H1 (cell line): Measurements from ENCODE around the gene SIX4. TPM values are rescaled to one million over a fixed set of nuclear protein-coding genes. Genes with fewer than 3 reads are reported as not detected.

Experiments
- CTCF ChIA-PET: fragments of 300-600 bp; sonication (Branson Sonifier 250); formaldehyde crosslinking; loops from one replicate; lab custom pipeline; 2021; ENCODE audit not compliant: partially characterized antibody; lab: Charles Lee
- POLR2A ChIA-PET: fragments of 300-600 bp; sonication (Branson Sonifier 250); formaldehyde crosslinking; loops from one replicate; lab custom pipeline; 2021; ENCODE audit warnings: inconsistent platforms; ENCODE audit not compliant: partially characterized antibody; lab: Charles Lee
- DNase-seq, 2 experiments: peaks; one replicate each; pipeline versions ENCODE4 v3.0.0 to v3.0.0-alpha.2; 2010 to 2022; ENCODE audit warnings: low spot score in 2 of 2, low read depth in 1 of 2, mixed read lengths in 1 of 2
- FAIRE-seq: peaks from 2 replicates; lab custom pipeline; 2011; peaks lifted over from hg19 to GRCh38; lab: Jason Lieb, UNC
- H2AFZ ChIP-seq: 2 replicates; pipeline ENCODE4 v1.8.1; 2012; ENCODE audit warnings: low read length, inconsistent platforms
- H2AK5ac ChIP-seq: 2 replicates; pipeline ENCODE4 v1.6.1; 2013; ENCODE audit warnings: low read depth, low read length
- H2BK120ac ChIP-seq: replicated peaks from 2 replicates; pipeline ENCODE3; 2013; ENCODE audit warnings: low read depth, low read length, inconsistent platforms
- H2BK12ac ChIP-seq: 2 replicates; pipeline ENCODE4 v1.6.1; 2013; ENCODE audit warnings: low read depth, low read length
- H2BK15ac ChIP-seq: 2 replicates; pipeline ENCODE4 v1.6.1; 2013; ENCODE audit warnings: low read length
- H2BK20ac ChIP-seq: 2 replicates; pipeline ENCODE4 v1.6.1; 2013; ENCODE audit warnings: low read length
- H2BK5ac ChIP-seq: 2 replicates; pipeline ENCODE4 v1.6.1; 2013; ENCODE audit warnings: low read depth, low read length
- H3K14ac ChIP-seq: 2 replicates; pipeline ENCODE4 v1.6.1; 2013; ENCODE audit warnings: inconsistent platforms; ENCODE audit not compliant: insufficient read length
- H3K18ac ChIP-seq: 2 replicates; pipeline ENCODE4 v1.6.1; 2013; ENCODE audit warnings: low read length; ENCODE audit errors: extremely low read depth
- H3K23ac ChIP-seq: 2 replicates; pipeline ENCODE4 v1.6.1; 2013; ENCODE audit warnings: inconsistent platforms; ENCODE audit not compliant: insufficient read length
- H3K23me2 ChIP-seq: 2 replicates; pipeline ENCODE4 v1.6.1; 2013; ENCODE audit warnings: low read depth, low read length
- H3K27ac ChIP-seq: 2 replicates; pipeline ENCODE4 v1.6.1; 2011; ENCODE audit warnings: low read depth, low read length, inconsistent platforms
- H3K27me3 ChIP-seq, 4 experiments: replicated peaks in 1 of 4; 1 replicate in 1 of 4; 2 replicates in 3 of 4; pipeline versions ENCODE4 v1.6.1 to v1.8.1; 2011 to 2013; ENCODE audit warnings: low read length in 3 of 4, mild to moderate bottlenecking in 3 of 4, inconsistent platforms in 2 of 4, mixed read lengths in 2 of 4, moderate library complexity in 1 of 4; ENCODE audit not compliant: control insufficient read depth in 3 of 4, insufficient read depth in 3 of 4; ENCODE audit errors: extremely low read depth in 1 of 4
- H3K36me3 ChIP-seq, 4 experiments: 2 replicates each; pipeline versions ENCODE4 v1.6.1 to v1.8.1; 2011 to 2013; ENCODE audit warnings: mild to moderate bottlenecking in 4 of 4, low read length in 3 of 4, moderate library complexity in 2 of 4, control low read depth in 1 of 4, inconsistent platforms in 1 of 4; ENCODE audit not compliant: insufficient read depth in 4 of 4, control insufficient read depth in 2 of 4
- H3K4ac ChIP-seq: replicated peaks from 2 replicates; pipeline ENCODE3; 2013; ENCODE audit warnings: low read length, low read depth, mixed read lengths, inconsistent platforms; ENCODE audit not compliant: insufficient read length
- H3K4me1 ChIP-seq, 4 experiments: replicated peaks in 1 of 4; 1 replicate in 1 of 4; 2 replicates in 3 of 4; pipeline versions ENCODE4 v1.6.1 to v1.8.1; 2011 to 2013; ENCODE audit warnings: low read length in 3 of 4, inconsistent platforms in 2 of 4, mixed read lengths in 1 of 4; ENCODE audit not compliant: insufficient read depth in 4 of 4, control insufficient read depth in 3 of 4
- H3K4me2 ChIP-seq, 2 experiments: 2 replicates each; pipeline versions ENCODE4 v1.6.1 to v1.8.1; 2011 to 2013; ENCODE audit warnings: low read depth in 2 of 2, low read length in 2 of 2, control low read depth in 1 of 2, inconsistent platforms in 1 of 2, mild to moderate bottlenecking in 1 of 2; ENCODE audit not compliant: insufficient read depth in 1 of 2
- H3K4me3 ChIP-seq, 4 experiments: fragments of 200-600, 300-600 bp in 1 of 4; sonication (generic), shearing (Covaris generic), sonication (Bioruptor Twin) in 1 of 4; 2 replicates each; pipeline versions ENCODE4 v1.5.1 to v1.8.1; 2011 to 2016; ENCODE audit warnings: low read length in 4 of 4, low read depth in 3 of 4, control low read depth in 2 of 4, inconsistent platforms in 2 of 4, mild to moderate bottlenecking in 2 of 4, mixed read lengths in 1 of 4, moderate library complexity in 1 of 4; ENCODE audit not compliant: insufficient read depth in 2 of 4; ENCODE audit errors: extremely low read depth in 1 of 4
- H3K56ac ChIP-seq: replicated peaks from 2 replicates; pipeline ENCODE3; 2013; ENCODE audit warnings: low read depth, mild to moderate bottlenecking, mixed read lengths, low read length, inconsistent platforms; ENCODE audit not compliant: insufficient read length
- H3K79me1 ChIP-seq: 2 replicates; pipeline ENCODE4 v1.6.1; 2013; ENCODE audit warnings: low read depth, low read length, control low read depth
- H3K79me2 ChIP-seq, 2 experiments: 2 replicates each; pipeline versions ENCODE4 v1.6.1 to v1.8.1; 2012 to 2013; ENCODE audit warnings: low read length in 2 of 2, mild to moderate bottlenecking in 2 of 2, inconsistent platforms in 1 of 2; ENCODE audit not compliant: insufficient read depth in 2 of 2, control insufficient read depth in 1 of 2
- H3K9ac ChIP-seq, 4 experiments: replicated peaks in 1 of 4; 1 replicate in 1 of 4; 2 replicates in 3 of 4; pipeline versions ENCODE4 v1.6.1 to v1.8.1; 2011 to 2013; ENCODE audit warnings: low read depth in 3 of 4, low read length in 3 of 4, control low read depth in 2 of 4, mild to moderate bottlenecking in 2 of 4, moderate library complexity in 2 of 4, inconsistent platforms in 1 of 4; ENCODE audit errors: extremely low read depth in 1 of 4
- H3K9me3 ChIP-seq, 2 experiments: 2 replicates each; pipeline versions ENCODE4 v1.6.1 to v1.8.1; 2012 to 2013; ENCODE audit warnings: mild to moderate bottlenecking in 2 of 2, moderate library complexity in 2 of 2, control low read depth in 1 of 2, inconsistent platforms in 1 of 2, low read depth in 1 of 2, low read length in 1 of 2, mixed read lengths in 1 of 2; ENCODE audit not compliant: insufficient read depth in 2 of 2
- H4K20me1 ChIP-seq, 2 experiments: replicated peaks in 1 of 2; 2 replicates each; pipeline versions ENCODE3 to v1.8.1; 2011 to 2013; ENCODE audit warnings: inconsistent platforms in 2 of 2, low read length in 2 of 2, mild to moderate bottlenecking in 1 of 2; ENCODE audit not compliant: insufficient read depth in 2 of 2, control insufficient read depth in 1 of 2
- H4K5ac ChIP-seq: 2 replicates; pipeline ENCODE4 v1.6.1; 2013; ENCODE audit warnings: low read length, low read depth, mixed read lengths, inconsistent platforms; ENCODE audit not compliant: insufficient read length
- H4K8ac ChIP-seq: 2 replicates; pipeline ENCODE4 v1.8.0; 2013; ENCODE audit warnings: mild to moderate bottlenecking, moderate library complexity, low read length, inconsistent platforms; ENCODE audit not compliant: insufficient read depth; ENCODE audit errors: extremely low read depth
- H4K91ac ChIP-seq: replicated peaks from 2 replicates; pipeline ENCODE3; 2013; ENCODE audit warnings: low read length, mixed read lengths, inconsistent platforms; ENCODE audit not compliant: insufficient read length
- GABPA ChIP-seq: IDR thresholded peaks from 2 replicates; pipeline ENCODE4 v1.6.1; 2011; ENCODE audit warnings: mild to moderate bottlenecking, low read length, moderate library complexity, borderline replicate concordance; ENCODE audit not compliant: insufficient read depth
- WGBS, 2 experiments: shearing (Covaris generic) in 1 of 2; methylation state at CpG; one replicate each; pipeline versions ENCODE4 v1.1.6 to v1.1.7; 2013 to 2015; ENCODE audit warnings: low lambda C conversion rate in 2 of 2, mixed read lengths in 2 of 2, inconsistent platforms in 1 of 2, low coverage in 1 of 2, missing lambda C conversion rate in 1 of 2; ENCODE audit not compliant: insufficient replicate concordance in 2 of 2, insufficient coverage in 1 of 2, insufficient read length in 1 of 2; ENCODE audit errors: extremely low coverage in 1 of 2, missing lambda C conversion rate in 1 of 2; 5-methylcytosine and 5-hydroxymethylcytosine counted together
- polyA plus RNA-seq, 7 experiments: library from polyadenylated mRNA; depleted of rRNA in 3 of 7; stranded (reverse) in 5 of 7; unstranded in 2 of 7; fragments of >200 nt in 5 of 7; fragments of 200-250 nt in 2 of 7; gene quantifications; 1 replicate in 5 of 7; 2 replicates in 1 of 7; 4 replicates in 1 of 7; pipeline versions ENCODE4 v1.2.1 to v1.2.3, GENCODE V29; 2011 to 2013; ENCODE audit warnings: missing spikeins in 2 of 7, mixed read lengths in 2 of 7
- total RNA-seq: library from RNA; stranded (reverse); fragmentation: NEBNext Ultra II Directional; extraction: Animal tissue kit (Norgen Biotek cat#: 25700); gene quantifications from 2 replicates; pipeline ENCODE4 v1.2.1, GENCODE V29; 2021

The SIX4 gene
- total and polyA plus RNA-seq, 2 of the 8 experiments (the other 6 are each of a cell fraction or from before 2014, with no cell fraction given), result 9.0 to 38.9 TPM

DNA sequence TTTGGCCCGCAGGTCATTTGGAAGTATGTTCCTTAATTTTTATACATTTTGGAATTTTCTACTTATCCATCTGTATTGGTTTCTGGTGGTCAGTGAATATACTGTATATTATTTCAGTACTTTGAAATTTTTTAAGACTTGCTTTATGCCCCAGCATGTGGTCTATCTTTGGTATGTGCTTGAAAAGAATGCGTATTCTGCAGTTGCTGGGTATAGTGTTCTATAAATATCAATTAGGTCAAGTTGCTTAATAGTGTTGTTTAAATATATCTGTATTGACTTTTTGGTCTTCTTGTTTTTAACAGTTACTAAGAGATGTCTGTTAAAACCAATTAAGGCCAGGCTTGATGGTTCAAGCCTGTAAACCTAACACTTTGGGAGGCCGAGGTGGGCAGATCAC is 53.2 kb downstream of the SIX4 start:
- no peak overlapping the region for H2BK12ac ChIP-seq
- no peak overlapping the region for H3K14ac ChIP-seq
- no peak overlapping the region for H4K91ac ChIP-seq
- no peak overlapping the region for H2BK20ac ChIP-seq
- H3K79me1 ChIP-seq, result no peaks in the 10 kb centered on the region
- H3K23me2 ChIP-seq, result no peaks in the 10 kb centered on the region; the same call in 1 of the 2 replicates
- no peak overlapping the region for H3K9ac ChIP-seq
- no peak overlapping the region for H3K23ac ChIP-seq
- H4K5ac ChIP-seq, result no peak overlapping the region
- no peak overlapping the region for H3K27ac ChIP-seq
- H3K9me3 ChIP-seq, result no peaks in the 10 kb centered on the region
- no peaks in the 10 kb centered on the region for H3K79me2 ChIP-seq
- H2BK5ac ChIP-seq, result no peak overlapping the region
- H2BK120ac ChIP-seq, result no peak overlapping the region
- H3K36me3 ChIP-seq, result no peaks in the 10 kb centered on the region
- no peak overlapping the region for H3K4me2 ChIP-seq
- DNase-seq, result no peak
- H3K4ac ChIP-seq, result no peak overlapping the region
- WGBS, 2 experiments, result 94% methylated on average over 3 of the region's 3 CpGs; no CpG with 5 or more reads in 1 of the 2 experiments
- no peak overlapping the region for H2BK15ac ChIP-seq
- H2AFZ ChIP-seq, result no peak overlapping the region
- H3K4me1 ChIP-seq, result no peaks in the 10 kb centered on the region
- no peak overlapping the region for H3K4me3 ChIP-seq
- H4K8ac ChIP-seq, result no peak overlapping the region
- FAIRE-seq, result no peak
- CTCF ChIA-PET, result no interaction called here
- H3K56ac ChIP-seq, result no peak overlapping the region
- POLR2A ChIA-PET, result no interaction called here
- TF ChIP-seq GABPA, result no peak
- H4K20me1 ChIP-seq, result no peaks in the 10 kb centered on the region
- no peaks in the 10 kb centered on the region for H3K27me3 ChIP-seq
- H3K18ac ChIP-seq, result no peak overlapping the region
- no peak overlapping the region for H2AK5ac ChIP-seq
